Measurements from ENCODE around the gene CYP3A4.

DNA sequence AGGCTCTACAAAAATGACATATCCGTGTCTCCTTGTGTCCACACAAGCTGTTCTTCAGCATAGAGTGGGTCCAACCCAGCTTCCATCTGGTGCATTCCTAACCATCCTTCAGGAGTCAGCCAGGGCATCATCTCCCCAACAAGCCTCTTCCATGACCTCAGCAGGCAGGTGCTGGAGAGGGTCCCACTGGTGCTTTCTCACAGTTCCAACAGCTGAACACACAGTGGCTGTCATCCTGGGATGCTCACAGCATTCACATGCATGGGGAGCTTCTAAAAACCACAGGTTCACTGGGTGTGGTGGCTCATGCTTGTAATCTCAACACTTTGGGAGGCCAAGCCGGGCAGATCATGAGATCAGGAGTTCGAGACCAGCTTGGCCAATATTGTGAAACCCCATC is 6.4 kb upstream of the CYP3A4 start:
- TF ChIP-seq TP53 (CRISPR knock-in tag; conservative IDR thresholded peaks at IDR 0.05), result no peak
- no peak for TF ChIP-seq POLR2AphosphoS5 (IDR thresholded peaks at IDR 0.05; ENCODE audit: low read depth, low read length)
- no peak for TF ChIP-seq ZNF7 (CRISPR knock-in tag; IDR thresholded peaks at IDR 0.05)
- TF ChIP-seq SETDB1 (CRISPR knock-in tag; IDR thresholded peaks at IDR 0.05; ENCODE audit: borderline replicate concordance), result no peak
- TF ChIP-seq SALL1 (CRISPR knock-in tag; IDR thresholded peaks at IDR 0.05), result no peak
- TF ChIP-seq MIER2 (CRISPR knock-in tag; IDR thresholded peaks at IDR 0.05), result no peak
- no peak for TF ChIP-seq MAZ (IDR thresholded peaks at IDR 0.05; ENCODE audit: borderline replicate concordance, low read depth, low read length)
- no peak for TF ChIP-seq MAZ (CRISPR knock-in tag; IDR thresholded peaks at IDR 0.05; ENCODE audit: low read depth)
- TF ChIP-seq ZNF30 (CRISPR knock-in tag; IDR thresholded peaks at IDR 0.05), result no peak
- no peak for TF ChIP-seq ZNF180 (CRISPR knock-in tag; IDR thresholded peaks at IDR 0.05; ENCODE audit: borderline replicate concordance, low read depth)
- no peak for TF ChIP-seq MXD4 (CRISPR knock-in tag; IDR thresholded peaks at IDR 0.05)

All from HepG2 (cell line).